Body of pancreas (tissue), 4 donors: ENCODE data around the gene KCTD20. TPM values are rescaled to one million over a fixed set of nuclear protein-coding genes. Genes with fewer than 3 reads are reported as not detected.

Source experiments
- ATAC-seq: fragments of 150-250 bp; one replicate; pipeline ENCODE4 v1.9.1; 2016
- DNase-seq, 4 donors: peaks; one replicate each; pipeline ENCODE4 v3.0.0-alpha.2; 2019
- H3K27ac ChIP-seq, 4 donors: fragments of 200-600 bp; sonication (generic); 1 replicate in 3 of 4; 2 replicates in 1 of 4; pipeline versions ENCODE4 v1.5.1 to v1.6.1; 2016 to 2019; ENCODE audit warnings: mild to moderate bottlenecking in 1 of 4, mixed read lengths in 1 of 4, moderate library complexity in 1 of 4
- H3K27me3 ChIP-seq, 2 donors: fragments of 200-600 bp; sonication (generic); one replicate each; pipeline ENCODE4 v1.6.0; 2016; ENCODE audit warnings: mild to moderate bottlenecking in 1 of 2
- H3K36me3 ChIP-seq, 2 donors: fragments of 200-600 bp; sonication (generic); replicated peaks in 1 of 2; 2 replicates each; pipeline ENCODE4 v1.5.1; 2016; ENCODE audit warnings: low read depth in 2 of 2; ENCODE audit not compliant: insufficient read depth in 1 of 2
- H3K4me1 ChIP-seq: fragments of 200-600 bp; sonication (generic); one replicate; pipeline ENCODE4 v1.6.0; 2016
- H3K4me3 ChIP-seq, 2 donors: fragments of 200-600 bp; sonication (generic); 1 replicate in 1 of 2; 2 replicates in 1 of 2; pipeline ENCODE4 v1.5.1; 2016 to 2019
- H3K9me3 ChIP-seq, 3 donors: fragments of 200-600 bp; sonication (generic); 1 replicate in 2 of 3; 2 replicates in 1 of 3; pipeline ENCODE4 v1.5.1; 2016
- CTCF ChIP-seq, 7 experiments: fragments of 450-650 bp in 4 of 7; fragments of 200-600 bp in 3 of 7; sonication (generic) in 3 of 7; IDR thresholded peaks; one replicate each; pipeline ENCODE4 v1.5.1; 2016 to 2019; ENCODE audit warnings: antibody characterized with exemption in 7 of 7
- POLR2A ChIP-seq, 3 donors: fragments of 450-650 bp; IDR thresholded peaks; one replicate each; pipeline ENCODE4 v1.6.1; 2016; ENCODE audit warnings: antibody characterized with exemption in 3 of 3, mild to moderate bottlenecking in 2 of 3
- WGBS, 2 donors: methylation state at CpG; one replicate each; pipeline ENCODE4 v1.1.5; 2017; 5-methylcytosine and 5-hydroxymethylcytosine counted together
- intact Hi-C: fragments of 100-400 bp; cut with DNase I; formaldehyde crosslinking; loops from one replicate; pipeline ENCODE4 v1.15.1; 2023
- total RNA-seq, 2 donors: library from RNA; depleted of rRNA; stranded (reverse); fragments of >200 nt; gene quantifications; one replicate each; pipeline ENCODE4 v1.1.0, GENCODE V29; 2016

KCTD20 gene
- total RNA-seq, 2 donors from 2014 or later = 15.5 to 16.6 TPM

- H3K27ac ChIP-seq = no peak overlapping the region
- peaks cover 0 to 2% of the 10 kb centered on the region in 2 donors for H3K36me3 ChIP-seq
- H3K4me1 ChIP-seq = no peaks in the 10 kb centered on the region
- TF ChIP-seq CTCF (IDR thresholded peaks at IDR 0.05) (no peak), POLR2A (IDR thresholded peaks at IDR 0.05) (no peak)
- ATAC-seq (no peak), DNase-seq (no peak)
- no peaks in the 10 kb centered on the region for H3K27me3 ChIP-seq
- no peak overlapping the region for H3K4me3 ChIP-seq
- H3K9me3 ChIP-seq = no peaks in the 10 kb centered on the region
- intact Hi-C loops = no loop called here
- WGBS, 2 donors = 97% methylated on average over 2 of the region's 2 CpGs
Measured at GRCh38 chr6:36504982-36505381, 62.2 kb downstream of the KCTD20 start.

- WGBS, 2 donors = 75 to 86% methylated on average over 6 of the region's 6 CpGs
- intact Hi-C loops = no loop called here
- Histone ChIP-seq H3K4me3 (no peak overlapping the region), H3K27ac (no peak overlapping the region), H3K27me3 (no peaks in the 10 kb centered on the region), H3K4me1 (no peaks in the 10 kb centered on the region), H3K9me3 (no peaks in the 10 kb centered on the region), H3K36me3 (peaks cover 0 to 2% of the 10 kb centered on the region in 2 donors)
- no peak for DNase-seq
- no peak for ATAC-seq
- TF ChIP-seq POLR2A (IDR thresholded peaks at IDR 0.05) = no peak
- TF ChIP-seq CTCF (IDR thresholded peaks at IDR 0.05) = no peak
Measured at GRCh38 chr6:36505744-36506534, 63.1 kb downstream of the KCTD20 start.

- Histone ChIP-seq H3K4me3 (no peak overlapping the region), H3K4me1 (no peaks in the 10 kb centered on the region), H3K9me3 (no peaks in the 10 kb centered on the region), H3K27me3 (no peaks in the 10 kb centered on the region), H3K36me3 (peaks cover 0 to 2% of the 10 kb centered on the region in 2 donors), H3K27ac (no peak overlapping the region)
- intact Hi-C loops = no loop called here
- ATAC-seq (no peak), DNase-seq (no peak)
- TF ChIP-seq POLR2A (IDR thresholded peaks at IDR 0.05) (no peak), CTCF (IDR thresholded peaks at IDR 0.05) (no peak)
- 79 to 83% methylated on average over 2 of the region's 2 CpGs for WGBS, 2 donors
Measured at GRCh38 chr6:36506611-36507010, 63.8 kb downstream of the KCTD20 start.

- H3K36me3 ChIP-seq = peaks cover 0 to 2% of the 10 kb centered on the region in 2 donors
- WGBS, 2 donors = 86 to 93% methylated on average over 5 to 10 of the region's 10 CpGs
- no peaks in the 10 kb centered on the region for H3K27me3 ChIP-seq
- H3K27ac ChIP-seq = no peak overlapping the region
- TF ChIP-seq CTCF (IDR thresholded peaks at IDR 0.05) (no peak), POLR2A (IDR thresholded peaks at IDR 0.05) (no peak)
- H3K4me1 ChIP-seq = no peaks in the 10 kb centered on the region
- H3K4me3 ChIP-seq = no peak overlapping the region
- no peaks in the 10 kb centered on the region for H3K9me3 ChIP-seq
- DNase-seq = no peak
- no peak for ATAC-seq
- intact Hi-C loops = no loop called here
Measured at GRCh38 chr6:36508532-36508931, 65.7 kb downstream of the KCTD20 start.

GRCh38 chr6:36510365-36510764, 67.6 kb downstream of the KCTD20 start:
- no peak for DNase-seq
- Histone ChIP-seq H3K36me3 (no peaks in the 10 kb centered on the region), H3K4me3 (no peak overlapping the region), H3K4me1 (peaks cover under 1% of the 10 kb centered on the region), H3K27me3 (no peaks in the 10 kb centered on the region), H3K9me3 (no peaks in the 10 kb centered on the region), H3K27ac (no peak overlapping the region)
- intact Hi-C loops = no loop called here
- WGBS, 2 donors = 91 to 98% methylated on average over 3 of the region's 3 CpGs
- no peak for TF ChIP-seq CTCF (IDR thresholded peaks at IDR 0.05)
- no peak for TF ChIP-seq POLR2A (IDR thresholded peaks at IDR 0.05)
- no peak for ATAC-seq
